ENCODE measurements around the gene EPHA6. TPM values are rescaled to one million over a fixed set of nuclear protein-coding genes. Genes with fewer than 3 reads are reported as not detected.
A peak's percentile ranks its signal among the peaks of the same experiment; 100 is the strongest.

EPHA6 gene
- total RNA-seq, 1 experiment from 2014 or later: 1.1 TPM

- BruUV-seq (replicated peaks): no TSS peak
- no peaks in the 10 kb centered on the region for H3K4me1 Mint-ChIP-seq (ENCODE audit: low read depth, unreplicated experiment)
- H3K4me3 Mint-ChIP-seq (ENCODE audit: low read depth, unreplicated experiment): no peak overlapping the region
- TF ChIP-seq CTCF (IDR thresholded peaks at IDR 0.05; ENCODE audit: unreplicated experiment): no peak
- DNase-seq: no peak
- H3K27ac Mint-ChIP-seq (ENCODE audit: unreplicated experiment): no peak overlapping the region
- no peaks in the 10 kb centered on the region for H3K36me3 Mint-ChIP-seq (ENCODE audit: insufficient read depth, unreplicated experiment)
- CTCF ChIA-PET: no interaction called here
- H3K9me3 Mint-ChIP-seq (ENCODE audit: low read depth, unreplicated experiment): no peaks in the 10 kb centered on the region
- intact Hi-C loops (cut with micrococcal nuclease; ENCODE audit: unreplicated experiment): no loop called here
- H3K27me3 Mint-ChIP-seq (ENCODE audit: unreplicated experiment): no peaks in the 10 kb centered on the region
Observed at GRCh38 chr3:97647441-97647982, 833.1 kb downstream of the EPHA6 start.

GRCh38 chr3:97655971-97656370 is 841.6 kb downstream of the EPHA6 start:
- Mint-ChIP-seq H3K4me1 (ENCODE audit: low read depth, unreplicated experiment) (no peaks in the 10 kb centered on the region), H3K4me3 (ENCODE audit: low read depth, unreplicated experiment) (no peak overlapping the region), H3K27ac (ENCODE audit: unreplicated experiment) (no peak overlapping the region), H3K27me3 (ENCODE audit: unreplicated experiment) (no peaks in the 10 kb centered on the region), H3K36me3 (ENCODE audit: insufficient read depth, unreplicated experiment) (no peaks in the 10 kb centered on the region), H3K9me3 (ENCODE audit: low read depth, unreplicated experiment) (no peaks in the 10 kb centered on the region)
- TF ChIP-seq CTCF (IDR thresholded peaks at IDR 0.05; ENCODE audit: unreplicated experiment): no peak
- DNase-seq: no peak
- intact Hi-C loops (cut with micrococcal nuclease; ENCODE audit: unreplicated experiment): no loop called here
- CTCF ChIA-PET: interaction anchor here (0.7 kb wide), 1 partner anchor 15 kb away, joined by 3 read pairs; no protein-coding TSS in a partner anchor
- BruUV-seq (replicated peaks): no TSS peak

DNA sequence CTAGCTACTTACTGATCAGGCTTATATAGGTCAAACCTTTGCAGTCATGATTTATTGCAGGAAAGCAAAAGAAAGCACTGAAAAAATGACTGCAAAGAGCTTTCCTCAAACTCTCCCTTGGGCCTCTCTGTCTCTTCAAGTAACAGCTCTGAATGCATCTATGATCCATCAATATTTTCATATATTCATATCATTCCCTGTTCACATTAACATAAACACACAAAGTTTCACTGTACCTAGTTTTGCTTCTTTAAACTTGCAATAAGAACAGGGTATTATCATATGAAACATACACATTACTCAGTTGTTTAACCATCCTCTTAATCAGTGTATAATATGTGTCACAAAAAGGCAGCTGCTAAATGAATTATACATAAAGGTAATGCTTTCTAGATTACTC is 842.2 kb downstream of the EPHA6 start:
- Mint-ChIP-seq H3K27me3 (ENCODE audit: unreplicated experiment) (no peaks in the 10 kb centered on the region), H3K4me3 (ENCODE audit: low read depth, unreplicated experiment) (no peak overlapping the region), H3K9me3 (ENCODE audit: low read depth, unreplicated experiment) (no peaks in the 10 kb centered on the region), H3K27ac (ENCODE audit: unreplicated experiment) (no peak overlapping the region), H3K4me1 (ENCODE audit: low read depth, unreplicated experiment) (no peaks in the 10 kb centered on the region), H3K36me3 (ENCODE audit: insufficient read depth, unreplicated experiment) (no peaks in the 10 kb centered on the region)
- DNase-seq: no peak
- intact Hi-C loops (cut with micrococcal nuclease; ENCODE audit: unreplicated experiment): no loop called here
- no peak for TF ChIP-seq CTCF (IDR thresholded peaks at IDR 0.05; ENCODE audit: unreplicated experiment)
- no TSS peak for BruUV-seq (replicated peaks)
- CTCF ChIA-PET: no interaction called here

DNA sequence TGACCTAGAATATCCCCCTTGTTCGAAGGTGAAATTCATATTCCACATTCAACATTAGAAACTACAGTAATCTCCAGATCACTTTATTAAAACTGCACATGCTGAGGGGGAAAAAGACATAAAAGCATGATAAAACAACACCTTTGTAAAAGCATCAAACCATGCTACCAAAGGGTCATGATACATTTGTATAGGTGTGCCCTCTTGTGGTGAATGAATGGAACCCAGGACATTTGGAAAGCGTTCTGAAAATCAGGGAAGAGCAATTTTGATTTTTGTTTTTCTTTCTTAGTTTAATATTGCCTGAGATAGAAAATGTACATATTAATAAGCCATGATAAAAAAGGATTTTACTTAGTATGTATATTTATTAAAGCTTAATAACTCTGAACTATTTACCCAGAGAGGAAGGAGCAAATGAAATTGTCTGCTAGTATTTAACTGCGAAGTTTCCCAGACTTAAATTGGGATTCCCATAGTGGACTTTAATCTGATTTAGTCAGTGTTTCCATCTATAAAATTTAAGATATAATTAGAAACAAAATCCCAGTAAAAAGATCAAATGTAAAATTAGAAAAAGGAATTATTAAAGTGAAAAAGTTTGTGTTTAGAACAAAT is 844.4 kb downstream of the EPHA6 start:
- intact Hi-C loops (cut with micrococcal nuclease; ENCODE audit: unreplicated experiment): loop anchor here (1.0 kb wide), 1 partner anchor 795 kb away; no protein-coding TSS in a partner anchor
- CTCF ChIA-PET: no interaction called here
- DNase-seq: peak; percentile 8
- peak; percentile 58 for TF ChIP-seq CTCF (IDR thresholded peaks at IDR 0.05; ENCODE audit: unreplicated experiment)
- no TSS peak for BruUV-seq (replicated peaks)
- H3K9me3 Mint-ChIP-seq (ENCODE audit: low read depth, unreplicated experiment): no peaks in the 10 kb centered on the region
- no peak overlapping the region for H3K4me3 Mint-ChIP-seq (ENCODE audit: low read depth, unreplicated experiment)
- no peaks in the 10 kb centered on the region for H3K36me3 Mint-ChIP-seq (ENCODE audit: insufficient read depth, unreplicated experiment)
- no peaks in the 10 kb centered on the region for H3K27me3 Mint-ChIP-seq (ENCODE audit: unreplicated experiment)
- H3K27ac Mint-ChIP-seq (ENCODE audit: unreplicated experiment): no peak overlapping the region
- no peaks in the 10 kb centered on the region for H3K4me1 Mint-ChIP-seq (ENCODE audit: low read depth, unreplicated experiment)

All from Calu3 (cell line).